CD4-positive, alpha-beta T cell treated with Interleukin-4 for 4 hours (primary cell): ENCODE results near the gene ITSN1.
"Not testable (repeated sequence)": the region's sequence is repeated elsewhere in the genome, so short reads cannot be mapped to it uniquely, and the experiment has no call there.

Experiments
- DNase-seq: peaks from one replicate; pipeline ENCODE4 v3.0.0-alpha.2; 2020

The ITSN1 gene

GRCh38 chr21:33684068-33684467 is 41.8 kb downstream of the ITSN1 start:
- DNase-seq = no peak

DNA sequence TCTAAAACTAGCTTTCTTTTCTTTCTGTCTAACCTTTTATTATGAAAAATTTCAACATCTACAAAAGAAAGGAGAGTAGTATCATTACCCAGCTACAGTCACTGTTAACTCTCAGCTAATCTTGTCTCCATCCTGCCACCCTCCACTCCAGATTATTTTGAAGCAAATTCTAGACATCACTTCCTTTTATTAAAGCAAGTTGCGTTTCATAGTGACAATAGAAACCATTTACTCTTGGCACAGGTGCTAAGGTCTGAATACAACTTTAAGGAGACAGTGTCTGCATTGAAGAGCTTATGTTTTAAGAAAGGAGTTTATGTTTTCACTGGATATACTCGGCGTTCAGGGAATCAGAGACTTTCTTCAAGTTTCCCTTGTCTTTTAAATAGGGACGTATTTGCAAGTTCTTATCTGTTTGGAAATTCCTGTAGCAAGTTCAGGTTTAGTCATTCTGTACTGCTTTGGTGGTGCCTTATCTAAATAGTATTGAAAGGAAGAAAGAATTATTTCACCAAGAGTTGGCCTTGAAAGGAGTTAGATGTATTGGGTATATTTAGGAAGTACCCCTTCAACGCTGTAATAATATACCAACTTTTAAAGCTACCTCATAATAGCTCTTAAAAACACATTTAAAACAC is 42.7 kb downstream of the ITSN1 start:
- no peak for DNase-seq

DNA sequence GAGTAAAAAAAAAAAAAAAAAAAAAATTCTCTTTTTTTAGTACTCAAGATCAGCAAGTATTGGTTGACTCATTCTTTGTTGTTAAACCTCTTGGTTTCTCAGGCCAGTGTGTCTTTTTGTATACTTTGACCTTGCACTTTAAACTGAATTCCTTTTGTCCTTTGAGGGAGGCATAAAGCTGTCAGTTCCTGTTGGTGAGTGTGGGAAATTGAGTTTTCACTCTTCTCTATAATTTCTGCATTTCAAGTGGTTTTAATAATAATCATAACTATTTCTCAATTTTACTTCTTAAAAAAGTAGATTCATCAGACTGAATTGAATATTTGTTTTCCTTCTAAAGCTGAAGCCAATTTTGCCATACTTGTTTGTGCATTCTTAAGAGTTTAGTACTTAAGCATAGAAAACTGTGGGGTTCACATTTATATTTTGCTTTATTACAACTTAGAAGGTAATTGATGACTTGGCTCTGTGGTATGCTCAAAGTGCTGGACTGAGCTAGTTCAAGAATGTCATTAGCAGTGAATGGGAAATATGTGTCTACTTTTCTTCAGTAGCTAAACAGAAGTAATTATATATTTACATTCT is 43.4 kb downstream of the ITSN1 start:
- no peak for DNase-seq

- no peak for DNase-seq
Observed at GRCh38 chr21:33686386-33686785, 44.1 kb downstream of the ITSN1 start.

DNA sequence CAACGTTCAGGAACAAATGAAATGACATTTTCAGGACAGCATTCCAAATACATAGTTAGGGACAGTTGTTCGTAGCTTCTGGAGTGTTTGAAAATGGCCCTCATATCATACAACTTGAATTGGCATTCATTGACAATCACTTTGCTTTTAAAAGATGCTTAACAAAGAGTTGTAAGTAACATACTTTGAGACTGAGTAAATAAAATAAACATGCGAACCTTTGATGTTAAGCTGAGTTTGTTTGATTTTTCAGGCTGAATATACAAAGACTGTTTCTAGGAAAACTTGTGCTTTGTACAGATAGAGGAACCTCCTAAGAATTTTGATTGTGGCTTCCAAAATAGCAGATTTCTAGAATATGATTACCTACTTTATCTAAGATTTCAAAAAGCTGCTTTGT is 45.3 kb downstream of the ITSN1 start:
- no peak for DNase-seq

DNA sequence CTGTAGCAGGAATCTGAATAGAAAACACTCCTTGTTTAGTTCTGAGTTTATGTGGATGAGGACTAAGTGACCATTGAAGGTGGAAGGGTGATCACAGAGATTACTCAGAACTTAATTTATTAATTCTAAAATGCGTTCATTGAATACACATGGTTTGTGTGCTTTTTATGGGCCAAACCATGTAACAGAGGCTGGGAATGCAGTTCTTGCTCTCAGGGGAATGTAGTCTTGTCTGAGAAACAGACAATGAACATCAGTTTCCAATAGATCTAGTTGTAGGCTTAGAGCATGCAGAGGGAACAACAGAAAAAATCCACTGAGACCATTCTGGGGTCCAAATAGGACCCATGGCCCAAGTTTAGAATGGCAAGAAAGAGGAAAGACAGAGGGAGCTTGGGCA is 46.1 kb downstream of the ITSN1 start:
- DNase-seq = no peak

DNA sequence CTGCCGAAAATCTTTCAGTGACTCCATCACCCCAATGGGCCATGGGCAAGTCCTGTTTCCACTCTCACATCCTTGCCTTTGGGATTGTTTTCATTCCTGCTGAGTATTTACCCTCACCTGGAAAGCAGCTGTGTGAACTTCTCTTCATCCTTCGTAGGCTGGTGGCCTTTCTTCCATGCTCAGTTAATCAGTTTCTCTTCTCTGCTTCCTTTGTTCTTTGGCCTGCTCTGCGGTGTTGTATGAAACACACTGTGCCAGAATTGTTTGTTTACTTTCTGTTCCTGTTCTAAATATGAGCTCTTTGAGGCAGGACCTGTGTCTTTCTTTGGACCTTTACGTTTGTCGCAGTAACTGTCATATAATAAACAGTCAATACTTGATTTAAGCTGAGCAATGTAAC is 48.6 kb downstream of the ITSN1 start:
- DNase-seq = no peak

DNA sequence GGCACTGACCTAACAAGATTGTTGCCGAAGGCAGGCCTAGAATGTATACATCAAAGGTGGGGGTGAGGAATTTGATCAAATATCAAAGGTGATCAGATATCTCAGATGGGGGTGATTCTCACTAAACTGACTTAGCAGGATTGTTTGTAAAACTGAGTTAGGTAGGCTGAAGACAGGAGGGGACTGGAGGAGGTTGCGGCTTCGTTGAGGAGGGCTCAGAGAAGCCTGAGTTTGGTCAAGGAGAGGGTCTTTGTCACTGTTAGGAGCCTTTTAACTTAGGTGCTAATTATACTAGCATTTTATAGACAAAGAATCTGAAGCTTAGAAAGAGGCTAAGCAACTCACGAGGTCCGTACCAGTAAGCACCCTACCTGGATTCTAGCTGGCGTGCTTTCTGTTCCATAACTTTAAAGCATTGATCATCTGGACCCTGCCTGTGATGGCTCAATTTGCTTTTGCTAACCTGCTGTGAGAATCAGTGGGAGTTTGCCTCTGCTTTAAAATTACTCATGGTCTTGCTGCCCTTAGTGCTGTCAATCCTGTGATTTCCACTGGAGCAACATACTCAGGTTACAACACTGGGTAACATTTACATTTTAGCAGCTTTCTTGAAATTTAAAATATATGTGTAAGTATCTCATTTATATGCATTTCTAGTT is 49.8 kb downstream of the ITSN1 start:
- DNase-seq = no peak

DNA sequence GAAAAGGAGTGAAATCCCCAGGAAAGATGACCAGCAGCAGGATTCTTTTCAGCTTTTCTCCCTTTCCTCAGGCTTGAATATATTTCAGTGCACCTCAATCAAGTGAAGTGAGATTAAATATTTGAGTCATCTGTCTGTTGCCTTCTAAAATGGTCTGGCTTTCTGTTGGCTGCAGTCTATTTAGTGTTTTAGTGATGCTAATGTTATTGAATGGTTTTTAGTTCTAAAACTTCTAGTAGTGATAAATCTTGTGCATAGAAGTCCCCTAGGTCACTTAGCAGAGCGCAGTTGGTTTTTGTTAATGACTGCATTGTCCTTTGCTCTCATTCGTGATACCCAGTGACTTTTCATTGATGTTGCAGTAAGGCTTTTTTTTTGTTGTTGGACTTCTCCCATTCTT is 53.5 kb downstream of the ITSN1 start:
- no peak for DNase-seq

- no peak for DNase-seq
Observed at GRCh38 chr21:33696465-33696864, 54.2 kb downstream of the ITSN1 start.

GRCh38 chr21:33698087-33698860 is 56.0 kb downstream of the ITSN1 start:
- DNase-seq = no peak

- DNase-seq = no peak
Observed at GRCh38 chr21:33699277-33699676, 57.0 kb downstream of the ITSN1 start.

GRCh38 chr21:33700491-33700890 is 58.2 kb downstream of the ITSN1 start:
- no peak for DNase-seq

DNA sequence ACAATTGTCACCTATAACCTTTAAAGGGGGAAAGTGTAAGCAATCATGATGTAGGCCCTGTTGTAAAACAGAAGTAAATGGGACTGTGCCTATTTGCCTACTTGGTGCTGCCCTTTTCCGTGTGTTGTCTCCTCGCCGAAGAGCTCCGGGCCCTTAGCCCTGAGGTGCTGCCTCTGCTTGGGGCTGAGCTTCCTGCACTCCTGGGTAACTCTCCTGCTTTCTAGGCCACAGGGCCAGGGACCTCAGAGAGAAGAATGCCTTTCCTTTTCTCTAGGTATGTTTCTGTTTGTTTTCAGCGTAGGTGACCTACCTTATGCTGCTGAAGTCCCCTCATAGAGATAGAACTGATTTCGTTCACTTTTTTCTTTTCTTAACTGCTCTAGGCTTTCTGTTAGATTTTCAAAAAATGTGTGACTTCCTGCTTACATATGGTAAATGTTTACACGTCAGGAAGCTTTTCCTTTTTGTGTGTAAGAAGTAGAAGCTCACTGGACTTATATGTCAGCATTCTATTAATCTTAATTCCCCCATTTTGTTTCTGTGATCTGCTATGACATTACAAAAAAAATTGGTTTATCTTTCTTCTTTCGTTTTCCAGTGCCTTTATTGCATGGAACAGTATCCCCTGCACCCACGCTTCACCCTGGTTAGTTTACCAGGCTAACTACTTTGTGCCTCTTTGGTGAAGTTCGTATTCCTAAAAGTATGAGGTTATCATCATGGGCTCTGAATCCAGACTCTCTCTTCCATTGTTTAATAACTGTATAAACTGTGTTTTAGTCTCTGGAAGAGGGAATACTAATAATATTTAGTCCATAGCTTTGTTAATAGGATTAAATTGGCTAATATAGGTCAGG is 61.7 kb downstream of the ITSN1 start:
- no peak for DNase-seq

GRCh38 chr21:33707846-33708245 is 65.5 kb downstream of the ITSN1 start:
- no peak for DNase-seq

- no peak for DNase-seq
Observed at GRCh38 chr21:33708874-33709273, 66.6 kb downstream of the ITSN1 start.

- no peak for DNase-seq
Observed at GRCh38 chr21:33712022-33712803, 69.9 kb downstream of the ITSN1 start.

GRCh38 chr21:33721081-33721480 is 78.8 kb downstream of the ITSN1 start:
- no peak for DNase-seq

DNA sequence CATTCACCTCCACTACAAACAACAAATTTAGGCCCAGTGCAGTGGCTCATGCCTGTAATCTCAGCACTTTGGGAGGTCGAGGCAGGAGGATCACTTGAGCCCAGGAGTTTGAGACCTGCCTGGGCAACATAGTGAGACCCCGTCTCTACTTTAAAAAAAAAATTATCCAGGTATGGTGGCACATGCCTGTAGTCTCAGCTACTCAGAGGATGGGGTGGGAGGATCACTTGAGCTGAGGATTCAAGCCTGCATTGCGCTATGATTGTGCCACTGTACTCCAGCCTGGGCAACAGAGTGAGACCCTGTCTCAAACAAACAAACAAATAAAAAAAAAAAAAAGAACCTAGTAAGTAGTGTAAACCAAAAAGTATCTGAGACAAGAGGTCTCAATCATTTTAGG is 86.8 kb downstream of the ITSN1 start:
- DNase-seq = not testable (repeated sequence)

GRCh38 chr21:33729641-33730040 is 87.3 kb downstream of the ITSN1 start:
- DNase-seq = no peak

DNA sequence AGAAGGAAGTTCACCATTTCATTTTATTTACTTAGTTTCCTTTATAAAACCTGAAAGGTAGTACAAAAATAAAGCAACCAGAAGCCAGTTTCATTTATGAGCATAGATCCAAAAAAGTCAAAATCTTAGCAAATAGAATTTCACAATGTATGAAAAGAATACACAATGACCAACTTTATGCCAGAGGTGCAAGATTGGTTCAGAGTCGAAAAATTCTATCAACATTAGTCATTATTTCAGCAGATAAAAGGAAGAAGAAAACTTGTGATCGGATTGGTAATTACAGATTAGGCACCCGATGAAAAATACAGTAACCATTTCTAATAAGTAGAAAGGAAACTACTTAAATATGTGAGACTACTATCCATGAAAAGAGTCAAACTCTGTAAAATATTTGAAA is 89.1 kb downstream of the ITSN1 start:
- DNase-seq = no peak

DNA sequence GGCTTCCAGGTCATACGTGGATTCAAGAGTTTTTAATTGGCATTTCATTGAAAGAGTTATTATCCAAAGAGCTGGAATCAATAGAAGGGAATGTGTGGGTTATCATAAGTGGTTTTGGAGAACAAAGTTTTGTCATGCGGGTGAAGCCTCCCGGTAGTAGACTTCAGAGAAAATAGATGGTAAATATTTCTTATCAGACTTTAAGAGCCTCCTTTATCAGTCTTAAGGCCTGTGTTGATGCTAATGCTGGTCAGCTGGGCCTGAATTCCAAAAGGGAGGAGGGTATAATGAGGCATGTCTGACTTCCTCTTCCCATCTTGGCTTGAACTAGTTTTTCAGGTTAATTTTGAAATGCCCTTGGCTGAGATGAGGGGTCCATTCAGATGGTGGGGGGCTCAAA is 89.7 kb downstream of the ITSN1 start:
- DNase-seq = no peak
